GM19238 (cell line): ENCODE results near the gene CCNY.

Source experiments
- DNase-seq: peaks from one replicate; pipeline ENCODE4 v3.0.0; 2011; ENCODE audit warnings: low spot score; ENCODE audit not compliant: insufficient read length

CCNY gene

DNA sequence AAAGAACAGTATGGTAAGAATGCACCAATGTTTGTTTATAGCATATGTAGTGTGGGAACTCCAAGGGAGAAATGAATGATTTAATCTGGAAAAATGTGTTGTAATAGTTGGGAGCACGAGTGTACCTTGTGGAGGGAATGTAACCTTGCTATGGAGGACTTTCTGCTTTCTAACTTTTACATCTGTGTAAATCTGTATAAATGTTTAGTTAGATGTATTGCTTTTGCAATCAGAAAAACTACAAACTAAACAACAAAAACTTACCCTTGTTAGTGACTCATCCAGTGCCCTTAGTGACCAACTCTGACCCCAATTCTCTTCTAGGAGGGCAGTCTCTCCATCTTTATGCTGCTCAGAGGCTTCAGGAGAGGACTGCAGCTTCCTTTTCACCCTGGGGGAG lies 89.3 kb downstream of the CCNY start:
- DNase-seq = no peak

DNA sequence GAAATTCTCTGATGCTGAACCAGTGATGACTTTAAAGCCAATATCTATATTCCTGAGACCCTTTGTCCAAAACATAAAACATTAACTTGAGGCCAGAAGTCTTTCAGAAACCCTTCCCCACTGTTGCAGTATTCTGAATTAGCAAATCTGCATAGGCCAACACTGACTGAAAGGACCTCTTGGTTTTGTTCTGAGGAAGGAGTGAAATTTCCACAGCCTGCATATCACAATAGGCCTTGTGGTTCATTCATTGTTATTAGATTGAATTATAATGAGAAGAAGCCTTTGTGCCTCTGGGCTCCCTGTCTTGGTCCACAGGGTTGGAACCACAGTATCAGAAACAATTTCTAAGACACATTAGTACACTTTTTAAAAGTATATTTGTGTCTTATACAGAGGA lies 90.3 kb downstream of the CCNY start:
- DNase-seq = no peak

DNA sequence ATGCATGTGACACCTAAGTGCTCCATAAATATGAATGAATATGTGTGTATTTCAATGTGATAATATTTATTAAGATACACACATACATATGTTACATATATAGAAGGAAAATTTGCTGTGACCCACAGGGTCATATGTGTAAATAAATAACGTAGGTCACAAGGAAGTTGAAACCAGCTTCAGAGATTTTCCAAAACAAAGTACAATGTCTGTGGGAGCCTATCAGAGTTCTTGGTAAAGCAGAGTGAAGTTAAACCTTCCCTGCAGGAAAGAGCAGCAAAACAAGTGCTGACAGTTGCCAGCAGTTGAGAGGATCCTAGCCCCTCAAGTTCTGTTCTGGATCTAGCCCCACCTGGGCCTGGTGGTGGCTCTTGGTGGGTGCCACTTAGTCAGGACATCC lies 91.2 kb downstream of the CCNY start:
- DNase-seq = no peak

DNA sequence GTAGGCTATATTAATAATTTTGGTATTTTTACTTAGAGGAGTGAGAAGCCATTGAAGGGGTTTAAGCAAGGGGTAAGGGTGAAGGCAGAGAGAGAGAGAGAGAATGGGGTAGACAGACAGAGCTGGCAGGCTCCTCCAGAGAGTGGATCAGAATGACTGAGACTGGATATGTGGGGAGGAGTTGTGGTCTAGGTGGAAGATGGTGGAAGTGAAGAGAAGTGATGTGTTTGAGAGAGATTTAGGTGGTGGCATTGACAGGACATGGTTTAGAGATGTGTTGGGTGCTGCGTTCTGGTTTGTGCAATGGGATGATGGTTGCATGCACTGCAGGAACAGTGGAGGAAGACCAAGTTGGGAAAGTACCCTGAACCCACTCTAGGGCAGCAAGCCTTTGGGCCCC lies 92.2 kb downstream of the CCNY start:
- no peak for DNase-seq

DNA sequence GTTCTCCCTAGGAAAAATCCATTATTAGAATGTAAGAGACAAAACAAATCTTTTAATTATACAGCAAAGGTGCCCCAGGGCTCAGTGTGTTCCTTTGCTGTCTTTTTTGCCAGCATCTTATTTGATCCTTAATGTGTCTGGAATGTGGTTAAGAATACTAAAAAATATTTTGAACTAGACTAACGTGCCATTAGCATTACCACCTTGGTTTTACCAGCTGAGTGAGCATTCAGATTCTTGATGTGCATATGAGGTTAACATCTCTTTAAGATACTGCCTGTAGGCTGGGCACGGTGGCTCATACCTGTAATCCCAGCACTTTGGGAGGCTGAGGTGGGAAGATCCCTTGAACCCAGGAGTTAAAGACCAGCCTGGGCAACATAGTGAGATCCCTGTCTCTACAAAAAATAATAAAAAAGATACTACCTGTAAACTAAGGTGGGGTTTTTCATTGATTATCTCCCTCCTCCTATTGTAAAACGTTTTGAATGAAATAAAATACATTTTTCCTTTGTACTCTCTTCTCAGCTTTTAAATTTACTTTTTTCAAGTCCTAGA lies 96.6 kb downstream of the CCNY start:
- no peak for DNase-seq

DNA sequence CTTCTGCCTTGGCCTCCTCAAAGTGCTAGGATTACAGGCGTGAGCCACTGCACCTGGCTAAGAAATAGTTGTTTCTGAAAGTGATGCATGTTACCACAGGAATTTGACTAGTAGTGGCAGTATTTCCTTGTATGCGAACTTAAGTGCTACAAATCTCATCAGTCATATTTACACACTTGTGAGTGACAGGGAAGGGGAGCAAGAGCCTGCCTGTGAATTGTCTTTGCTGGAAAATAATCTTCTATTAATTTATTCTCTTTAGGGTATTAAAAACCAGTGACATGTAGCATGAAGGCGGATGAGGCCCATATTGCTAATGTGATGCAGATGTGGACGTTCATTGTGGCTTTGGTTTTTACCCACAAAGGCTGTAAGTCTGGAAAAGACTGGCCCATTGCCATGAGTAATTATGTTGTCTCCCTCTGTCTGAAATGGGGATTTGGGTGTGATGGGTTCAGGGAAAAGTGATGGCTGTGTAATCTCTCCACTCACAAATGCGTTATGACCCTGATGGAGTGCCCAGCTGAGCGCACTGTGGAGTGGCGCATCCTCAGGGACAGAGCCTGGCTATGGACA lies 97.6 kb downstream of the CCNY start:
- no peak for DNase-seq

DNA sequence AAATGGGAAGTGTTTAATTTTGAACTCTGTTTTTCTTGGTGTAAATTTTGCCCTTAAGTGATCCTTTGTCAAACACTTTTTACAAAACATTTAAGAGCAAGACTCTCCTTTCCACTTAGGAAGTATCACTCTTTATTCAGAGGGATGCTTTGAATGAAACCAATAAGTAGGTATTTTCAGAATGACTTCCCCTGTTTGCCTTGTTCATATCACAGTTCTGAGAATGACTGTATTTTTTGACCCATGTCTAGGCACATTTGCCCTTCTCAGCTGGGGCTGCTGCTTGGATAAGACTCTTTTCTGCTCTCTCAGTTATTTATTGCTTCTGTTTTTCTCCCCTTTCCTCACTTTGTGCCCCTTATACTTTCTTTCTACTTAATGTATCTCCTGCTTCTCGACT lies 98.2 kb downstream of the CCNY start:
- no peak for DNase-seq

DNA sequence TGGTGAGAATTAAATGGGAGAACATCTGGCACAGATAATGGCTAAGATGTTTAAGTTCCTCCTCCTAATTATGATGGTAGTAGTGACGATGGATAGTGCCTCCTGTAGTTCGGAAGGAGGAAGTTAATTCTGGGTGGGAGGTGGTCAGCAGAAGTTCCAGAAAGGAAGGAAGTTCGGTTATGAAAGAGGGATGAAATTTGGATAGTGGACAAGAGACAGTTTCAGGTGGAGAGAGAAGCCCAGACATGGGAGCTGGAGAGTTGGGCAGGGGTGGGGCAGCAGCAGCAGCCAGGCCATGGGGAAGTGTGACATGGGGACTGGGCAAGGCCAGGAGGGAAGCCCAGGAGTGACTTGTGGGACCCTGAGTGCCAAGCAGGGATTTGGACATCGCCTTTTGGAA lies 99.5 kb downstream of the CCNY start:
- DNase-seq = no peak

DNA sequence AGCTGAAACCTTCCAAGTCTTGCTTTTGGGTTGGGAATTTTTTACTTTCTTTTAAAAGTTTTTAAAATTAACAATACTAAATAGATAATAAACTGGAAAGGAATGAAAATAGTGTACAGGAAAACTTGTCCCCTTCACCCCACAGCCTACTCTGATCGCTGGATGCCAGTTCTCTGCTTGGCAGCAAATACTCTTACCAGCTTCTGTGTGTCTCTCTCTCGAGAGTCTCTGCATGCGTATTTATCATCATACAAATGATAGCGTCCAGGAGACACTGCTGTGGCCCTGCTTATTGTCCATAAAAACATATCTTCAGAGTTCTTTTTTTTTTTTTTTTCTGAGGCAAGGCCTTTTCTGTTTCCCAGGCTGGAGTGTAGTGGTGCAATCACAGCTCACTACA lies 101.5 kb downstream of the CCNY start:
- DNase-seq = no peak

DNA sequence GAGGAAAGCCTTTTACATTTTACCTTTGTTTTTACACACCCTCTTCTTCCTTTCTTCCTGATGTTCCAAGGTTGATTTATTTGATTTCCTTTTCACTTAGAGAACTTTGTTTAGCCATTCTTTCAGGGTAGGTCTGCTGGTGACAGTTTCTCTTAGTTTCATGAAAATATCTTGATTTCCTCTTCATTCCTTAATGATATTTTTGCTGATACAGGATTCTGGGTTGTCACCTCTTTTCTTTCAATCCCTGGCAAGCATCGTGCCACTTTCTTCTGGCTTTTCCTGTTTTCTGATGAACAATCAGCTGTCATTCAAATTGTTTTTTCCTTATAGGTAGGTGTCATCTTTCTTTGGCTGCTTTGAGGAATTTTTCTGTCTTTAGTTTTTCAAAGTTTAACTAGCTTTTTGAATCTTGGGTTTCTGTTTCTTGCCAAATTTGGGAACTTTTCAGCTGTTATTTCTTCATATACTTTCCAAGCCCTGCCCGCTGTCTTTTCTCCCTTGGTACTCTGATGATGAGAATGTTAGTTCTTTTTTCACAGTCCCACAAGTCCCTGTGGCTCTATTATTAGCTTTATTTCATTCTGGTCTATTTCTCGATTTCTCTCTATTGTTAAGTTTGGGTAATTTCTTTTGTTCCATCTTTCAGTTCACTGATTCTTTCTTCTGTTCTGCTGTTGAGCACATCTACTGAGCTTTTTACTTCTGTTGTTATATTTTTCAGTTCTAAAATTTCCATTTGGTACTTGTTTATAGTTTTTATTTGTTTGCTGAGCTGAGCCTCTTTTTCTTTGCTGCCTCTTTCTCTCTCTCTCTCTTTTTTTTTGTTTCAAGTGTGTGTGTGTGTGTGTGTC lies 102.6 kb downstream of the CCNY start:
- DNase-seq = no peak

DNA sequence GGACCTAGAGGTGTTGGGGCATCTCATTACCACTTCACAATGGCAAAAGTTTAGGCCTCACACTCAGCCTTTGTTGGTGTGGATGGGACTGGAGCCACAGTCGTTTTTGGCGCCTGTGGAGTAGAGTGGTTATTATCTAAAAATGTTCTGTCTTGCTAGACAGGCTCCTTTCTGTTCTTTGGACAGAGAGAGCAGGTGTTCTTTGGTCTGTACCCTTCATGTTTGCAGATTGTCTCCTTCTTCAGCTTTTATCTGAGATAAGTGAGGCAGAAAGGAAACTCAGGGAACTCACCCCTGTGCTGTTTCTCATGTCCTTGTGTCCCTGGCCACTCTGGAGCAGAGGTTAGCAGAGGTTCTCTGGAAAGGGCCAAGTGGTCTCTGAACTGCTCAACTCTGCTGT lies 103.7 kb downstream of the CCNY start:
- DNase-seq = no peak

DNA sequence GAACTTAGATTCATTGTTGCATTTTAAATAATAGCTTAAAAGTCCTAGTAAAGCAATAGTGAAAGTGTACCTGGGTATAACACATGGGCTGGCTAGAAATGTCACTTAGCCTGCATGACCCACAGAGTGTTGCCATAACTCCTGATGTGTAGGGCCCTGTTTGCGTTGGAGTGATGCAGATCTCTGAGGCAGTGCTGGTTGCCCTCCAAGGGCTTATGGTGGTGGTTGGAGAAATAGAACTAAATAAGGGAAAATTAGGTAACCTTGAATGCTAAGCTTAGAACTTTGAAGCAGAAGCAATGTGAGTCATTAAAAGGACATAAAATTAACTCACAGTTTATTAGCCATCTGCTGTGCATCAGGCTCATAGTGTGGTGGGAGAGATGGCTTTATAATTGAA lies 105.7 kb downstream of the CCNY start:
- no peak for DNase-seq

DNA sequence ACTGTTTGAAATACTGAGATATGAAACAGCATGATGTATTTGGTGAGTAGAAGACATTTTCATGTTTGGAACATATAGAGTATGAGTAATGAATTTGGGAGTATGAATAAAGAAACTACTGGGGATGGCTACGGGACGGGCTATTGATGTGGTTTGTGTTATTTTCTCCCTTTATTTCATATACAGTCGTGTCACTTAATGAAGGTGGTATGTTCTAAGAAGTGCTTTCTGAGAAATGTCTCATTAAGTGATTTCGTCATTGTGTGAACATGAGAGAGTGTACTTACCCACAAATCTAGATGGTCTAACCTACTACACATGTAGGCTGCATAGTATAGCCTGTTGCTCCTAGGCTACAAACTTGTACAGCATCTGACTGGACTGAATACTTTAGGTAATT lies 106.3 kb downstream of the CCNY start:
- DNase-seq = no peak

DNA sequence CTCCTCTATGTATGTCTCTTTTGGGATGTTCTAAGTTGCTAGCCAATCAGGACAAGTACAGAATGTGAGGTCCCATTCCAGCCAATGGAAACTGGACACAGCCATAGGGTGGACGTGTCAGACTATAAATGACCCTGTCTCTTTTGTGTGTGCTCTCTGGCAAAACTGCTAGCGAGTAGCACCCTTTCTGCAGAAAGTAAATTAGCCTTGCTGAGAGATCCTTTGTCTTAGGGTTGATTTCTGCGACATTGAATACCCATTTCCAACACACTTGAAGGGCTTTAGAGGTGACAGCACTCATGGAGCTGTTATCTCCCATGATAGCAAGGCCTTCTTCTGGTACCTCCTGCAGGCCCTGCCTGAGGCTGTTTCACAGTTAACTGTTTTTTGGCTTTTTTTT lies 107.5 kb downstream of the CCNY start:
- DNase-seq = no peak

DNA sequence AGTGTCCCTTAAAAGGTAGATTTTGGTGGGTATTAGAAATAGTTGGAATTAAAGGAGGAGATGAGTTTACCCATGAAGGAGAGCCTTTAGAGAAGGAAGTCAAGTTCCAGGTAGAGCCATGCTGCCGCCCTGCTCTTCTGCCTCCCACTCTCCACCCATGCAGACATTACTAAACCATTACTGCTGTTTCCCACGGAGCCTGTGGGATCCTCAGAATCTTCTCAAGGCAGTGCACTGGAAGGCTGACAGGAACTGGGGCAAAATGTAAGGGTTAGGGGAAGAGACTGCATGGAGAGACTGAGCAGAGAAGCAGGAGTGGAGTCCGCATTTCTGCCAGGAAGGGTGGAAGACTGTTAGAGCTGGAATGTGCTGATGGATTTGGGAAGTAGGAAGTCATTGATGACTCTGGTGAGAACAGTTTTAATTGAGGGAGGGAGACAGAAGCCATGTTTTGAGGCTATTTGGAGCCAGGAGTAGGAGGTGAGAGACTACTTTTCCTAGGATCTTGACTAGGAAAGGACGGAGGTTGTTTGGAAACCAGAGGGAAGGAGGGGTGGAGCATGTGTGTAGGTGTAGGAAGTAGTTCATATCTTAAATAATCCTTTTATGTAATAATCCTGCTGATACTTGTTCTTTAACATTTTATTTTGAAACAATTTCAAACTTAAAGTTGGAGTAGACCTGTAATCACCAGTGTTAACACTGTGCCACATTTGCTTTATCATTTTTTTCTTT lies 109.0 kb downstream of the CCNY start:
- no peak for DNase-seq

DNA sequence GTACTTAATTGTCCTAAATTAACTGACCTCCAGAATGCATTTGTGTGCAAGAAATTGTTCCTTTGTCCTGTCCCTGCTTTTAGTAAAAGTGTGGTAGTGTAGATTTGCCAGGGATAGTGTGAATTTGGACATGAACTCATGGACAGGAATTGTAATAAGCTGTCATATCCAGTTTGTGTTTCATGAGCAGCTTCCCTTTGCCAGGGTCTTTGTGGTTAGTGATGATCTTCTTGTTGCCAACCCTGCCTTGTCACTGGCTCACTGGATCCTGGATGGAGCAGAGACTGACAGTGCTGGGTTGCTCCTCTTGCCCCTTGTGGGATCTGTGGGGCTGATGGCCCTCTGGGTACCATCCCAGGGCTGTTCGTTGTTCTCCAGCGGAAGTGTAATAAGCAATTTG lies 110.1 kb downstream of the CCNY start:
- DNase-seq = no peak

DNA sequence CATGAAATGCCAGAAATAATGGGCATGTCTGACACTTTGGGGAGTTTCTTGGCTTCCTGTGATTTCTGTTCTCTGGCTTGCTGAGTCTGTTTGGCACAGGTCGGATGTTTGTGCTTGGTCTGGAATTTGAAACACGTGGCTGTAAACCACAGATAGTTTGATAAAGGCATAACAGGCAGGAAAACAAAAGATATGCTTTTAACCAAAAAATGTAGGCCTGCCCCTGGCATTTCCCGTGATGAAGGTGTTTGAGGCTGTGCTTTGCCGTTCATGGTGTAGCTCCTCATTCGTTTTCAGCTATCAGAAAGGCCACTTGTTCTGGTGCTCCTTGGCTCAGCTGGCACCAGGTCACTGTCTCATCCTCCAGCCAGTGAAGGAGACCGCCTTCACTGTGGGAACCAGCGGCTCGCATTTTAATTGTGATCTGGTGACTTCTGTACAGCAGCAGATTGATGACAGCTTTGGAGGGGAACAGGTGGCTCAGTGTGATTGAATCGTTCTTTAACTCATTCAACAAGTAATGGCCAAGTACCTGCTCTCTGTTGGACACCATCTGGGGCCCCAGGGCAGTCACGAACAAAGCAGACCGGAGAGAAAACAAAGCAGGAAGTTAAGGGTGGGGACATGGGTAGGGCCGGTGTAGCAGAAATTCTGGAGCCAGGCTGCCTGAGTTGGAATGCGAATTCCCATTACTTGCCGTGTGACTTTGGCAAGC lies 111.5 kb downstream of the CCNY start:
- no peak for DNase-seq

DNA sequence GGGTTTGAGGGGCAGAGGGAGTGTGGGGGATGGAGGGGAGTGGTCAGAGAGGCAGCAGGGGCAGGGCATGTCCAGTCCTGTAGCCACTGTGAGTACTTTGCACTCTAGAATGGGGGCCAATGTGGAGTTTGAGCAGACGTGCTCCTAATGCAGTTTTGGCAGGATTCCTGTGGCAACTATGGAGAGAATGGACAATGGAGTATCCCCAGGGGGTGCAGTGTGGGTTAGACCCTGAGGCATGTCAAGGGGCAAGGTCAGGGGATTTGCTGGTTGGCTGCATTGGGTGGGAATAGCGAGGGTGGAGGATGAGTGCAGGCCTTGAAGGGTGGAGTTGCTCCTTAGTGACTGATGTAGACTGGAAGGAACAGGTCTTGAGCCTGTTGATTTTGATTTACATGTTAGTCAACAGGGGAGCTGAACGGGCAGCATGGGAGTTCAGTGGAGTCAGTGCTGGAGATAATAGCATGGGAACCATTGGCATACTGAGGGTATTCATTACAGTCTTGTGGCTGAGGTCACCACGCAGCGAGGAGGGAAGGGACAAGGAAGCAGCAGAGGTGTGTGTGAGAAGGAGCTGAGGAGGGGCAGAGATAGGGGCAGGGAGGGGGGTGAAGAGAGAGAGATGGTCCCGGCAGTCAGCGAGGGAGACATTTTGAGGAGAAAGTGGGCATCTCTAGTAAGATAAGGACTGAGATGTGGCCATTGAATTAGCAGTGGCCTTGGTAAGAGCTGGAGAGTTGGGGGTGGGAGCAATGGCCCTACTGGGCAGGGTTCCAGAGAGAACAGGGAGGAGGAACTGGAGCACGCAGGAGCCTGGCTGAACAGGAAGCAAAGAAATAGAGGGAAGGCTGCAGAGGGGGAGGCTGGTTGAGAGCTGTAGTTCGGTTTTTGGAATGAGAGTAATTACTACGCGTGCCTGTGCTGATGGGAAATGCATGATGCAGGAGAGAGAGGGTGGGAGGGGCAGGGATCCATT lies 112.7 kb downstream of the CCNY start:
- DNase-seq = no peak

DNA sequence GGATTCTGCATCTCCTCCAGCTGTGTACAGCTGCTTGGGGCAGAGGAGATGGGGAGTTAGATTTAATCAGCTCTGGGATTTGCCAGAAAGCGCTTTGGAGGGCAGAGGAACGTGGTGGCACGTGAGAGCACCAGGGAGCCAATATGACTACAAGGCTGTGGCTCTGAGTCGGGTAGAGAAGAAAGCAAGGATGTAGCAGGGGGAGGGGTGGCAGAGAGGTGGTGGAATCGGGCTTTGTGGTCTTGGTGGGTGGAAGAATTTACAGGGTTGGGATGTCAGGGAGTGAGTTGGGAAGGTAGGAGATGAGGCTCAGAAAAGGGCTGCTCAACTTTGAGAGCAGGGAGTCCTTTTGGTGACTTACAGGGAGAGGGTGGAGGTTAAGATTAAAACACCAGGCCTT lies 113.6 kb downstream of the CCNY start:
- no peak for DNase-seq
